HG03558 (cell line): ENCODE data around the gene NSL1.

Experiments used
- ATAC-seq: cut with Tn5 transposase; IDR thresholded peaks from one replicate; pipeline ENCODE4 v1.9.1; 2021; ENCODE audit warnings: moderate number of reproducible peaks; ENCODE audit not compliant: unreplicated experiment; ENCODE audit errors: extremely low read depth

The NSL1 gene

DNA sequence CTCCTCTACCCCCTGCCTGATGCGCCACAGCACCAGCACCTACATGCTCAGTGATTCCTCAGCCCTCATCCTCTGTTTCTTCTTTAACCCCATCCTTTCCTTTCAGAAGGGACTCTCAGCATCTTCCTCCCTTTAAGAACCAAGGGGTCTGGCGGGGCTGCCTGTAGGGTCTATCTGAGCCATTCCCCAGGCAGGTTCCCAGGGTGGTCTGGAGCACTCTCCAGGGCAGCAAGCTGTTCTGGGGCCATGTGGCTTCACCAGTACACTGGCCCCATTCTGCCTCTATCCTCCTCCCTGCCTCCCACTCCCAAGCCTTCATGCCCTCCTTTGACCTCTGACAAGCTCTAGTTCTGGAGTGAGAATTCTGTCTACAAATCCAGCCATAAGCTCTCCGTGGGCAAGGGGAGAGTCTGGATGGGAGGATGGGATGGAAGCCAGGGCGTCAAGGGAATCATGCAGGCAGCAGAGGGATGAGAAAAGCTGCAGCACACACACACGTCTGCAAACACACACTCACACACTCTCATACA, 102.3 kb downstream of the NSL1 start:
- no peak for ATAC-seq

DNA sequence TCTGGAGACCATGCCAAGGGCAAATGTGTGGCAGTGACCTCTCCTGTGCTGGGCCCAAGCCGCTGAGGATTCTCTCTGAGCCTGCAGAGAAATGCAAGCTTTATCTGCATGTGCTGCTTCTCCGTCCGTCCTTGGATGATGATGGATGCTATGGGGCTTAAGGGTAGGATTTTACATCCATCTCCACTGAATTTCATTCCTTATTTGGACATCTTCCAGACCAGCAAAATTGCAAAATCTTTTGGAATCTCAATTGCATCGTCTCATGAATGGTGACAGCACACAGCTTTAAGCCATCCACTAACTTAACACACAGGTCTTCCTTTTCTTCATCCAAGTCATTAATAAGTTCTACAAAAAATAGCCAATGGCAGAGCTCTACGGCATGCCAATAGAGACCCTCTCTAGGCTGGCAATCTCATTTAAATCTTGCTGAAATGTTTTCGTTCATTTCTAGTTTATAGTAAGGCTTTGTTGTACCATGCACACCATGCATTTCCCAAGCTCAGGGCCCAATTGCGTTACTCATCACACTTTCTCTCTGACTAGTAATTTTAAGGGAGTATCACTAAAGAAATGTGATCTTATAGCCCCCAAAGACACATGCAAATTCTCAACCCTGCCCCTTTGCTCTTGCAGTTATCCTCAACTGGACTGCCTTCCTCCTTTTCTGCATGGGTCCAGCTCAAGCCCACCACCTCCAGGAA, 103.1 kb downstream of the NSL1 start:
- ATAC-seq, result no peak

DNA sequence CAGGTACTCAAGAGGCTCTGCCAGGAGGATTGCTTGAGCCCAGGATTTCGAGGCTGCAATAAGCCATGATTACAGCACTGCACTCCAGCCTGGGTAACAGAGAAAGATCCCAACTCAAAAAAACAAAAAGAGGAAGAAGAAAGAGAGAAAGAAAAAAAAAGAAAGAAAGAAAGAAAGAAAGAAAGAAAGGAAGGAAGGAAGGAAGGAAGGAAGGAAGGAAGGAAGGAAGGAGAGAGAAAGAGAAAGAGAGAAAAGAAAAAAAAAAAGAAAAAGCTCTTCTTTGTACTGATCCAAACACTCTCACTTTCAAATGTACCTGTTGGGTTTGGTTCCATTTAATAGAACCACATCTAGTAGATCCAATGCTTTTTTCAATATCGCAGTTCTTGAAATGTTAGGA, 103.8 kb downstream of the NSL1 start:
- no peak for ATAC-seq

GRCh38 chr1:212686591-212686990, 105.0 kb downstream of the NSL1 start:
- ATAC-seq, result no peak

- no peak for ATAC-seq
These were observed 105.5 kb downstream of the NSL1 start for GRCh38 chr1:212686069-212686468.

GRCh38 chr1:212685429-212685828, 106.1 kb downstream of the NSL1 start:
- ATAC-seq, result no peak

- no peak for ATAC-seq
These were observed 107.0 kb downstream of the NSL1 start for GRCh38 chr1:212684521-212685090.

- ATAC-seq, result no peak
These were observed 107.5 kb downstream of the NSL1 start for GRCh38 chr1:212684076-212684475.

DNA sequence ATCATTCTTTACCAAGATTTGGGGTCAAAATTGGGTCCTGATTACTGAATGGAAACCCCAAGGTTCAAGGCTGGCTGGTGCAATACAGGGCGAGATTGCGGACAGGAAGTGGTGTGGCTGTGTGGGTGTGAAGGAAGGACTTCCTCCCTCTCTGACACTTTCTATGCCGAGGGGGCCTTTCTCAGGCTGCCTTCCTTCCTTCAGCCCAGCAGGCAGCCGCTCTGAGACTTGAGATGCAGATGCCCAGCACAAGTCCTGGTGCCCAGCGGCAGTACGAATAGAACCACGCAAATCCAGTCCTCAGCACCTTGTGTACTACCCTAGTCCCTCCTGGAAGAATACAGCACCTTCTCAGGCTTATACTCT, 108.2 kb downstream of the NSL1 start:
- ATAC-seq, result peak; percentile 38

- ATAC-seq, result no peak
These were observed 110.7 kb downstream of the NSL1 start for GRCh38 chr1:212680680-212681389.

- ATAC-seq, result peak; percentile 42
These were observed 112.8 kb downstream of the NSL1 start for GRCh38 chr1:212678456-212679410.

GRCh38 chr1:212677573-212677972, 114.0 kb downstream of the NSL1 start:
- ATAC-seq, result no peak

- no peak for ATAC-seq
These were observed 114.4 kb downstream of the NSL1 start for GRCh38 chr1:212677136-212677535.
